Measurements from ENCODE around the gene OR2A5.

OR2A5 gene

DNA sequence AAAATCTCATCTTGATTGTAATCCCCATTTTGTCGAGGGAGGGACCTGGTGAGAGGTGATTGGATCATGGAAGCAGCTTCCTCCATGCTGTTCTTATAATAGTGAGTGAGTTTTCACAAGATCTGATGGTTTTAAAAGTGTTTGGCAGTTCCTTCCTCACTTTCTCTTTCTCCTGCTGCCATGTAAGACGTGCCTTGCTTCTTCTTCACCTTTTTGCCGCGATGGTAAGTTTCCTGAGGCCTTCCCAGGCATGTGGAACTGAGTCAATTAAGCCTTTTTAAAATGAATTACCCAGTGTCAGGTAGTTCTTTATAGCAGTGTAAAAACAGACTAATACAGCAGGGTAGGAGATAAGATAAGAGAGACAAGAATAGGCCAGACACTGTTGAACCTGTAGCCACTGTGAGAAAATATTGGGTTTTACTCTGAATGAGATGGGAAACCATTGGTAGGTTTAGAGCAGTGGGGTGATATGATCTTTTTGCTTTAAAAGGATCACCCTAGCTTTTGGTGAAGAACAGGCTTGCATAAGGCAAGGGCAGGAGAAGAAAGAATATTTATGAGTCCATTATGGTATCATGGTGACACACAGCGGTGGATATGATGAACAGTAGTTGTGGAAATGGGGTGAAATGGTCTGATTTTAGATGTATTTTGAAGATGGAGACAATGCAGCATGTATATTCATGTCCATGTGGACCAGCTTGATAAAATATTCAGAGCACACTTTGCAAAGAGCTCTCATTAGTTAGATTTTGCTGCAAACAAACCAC lies 37.1 kb upstream of the OR2A5 start:
- TF ChIP-seq, protein P1, sequence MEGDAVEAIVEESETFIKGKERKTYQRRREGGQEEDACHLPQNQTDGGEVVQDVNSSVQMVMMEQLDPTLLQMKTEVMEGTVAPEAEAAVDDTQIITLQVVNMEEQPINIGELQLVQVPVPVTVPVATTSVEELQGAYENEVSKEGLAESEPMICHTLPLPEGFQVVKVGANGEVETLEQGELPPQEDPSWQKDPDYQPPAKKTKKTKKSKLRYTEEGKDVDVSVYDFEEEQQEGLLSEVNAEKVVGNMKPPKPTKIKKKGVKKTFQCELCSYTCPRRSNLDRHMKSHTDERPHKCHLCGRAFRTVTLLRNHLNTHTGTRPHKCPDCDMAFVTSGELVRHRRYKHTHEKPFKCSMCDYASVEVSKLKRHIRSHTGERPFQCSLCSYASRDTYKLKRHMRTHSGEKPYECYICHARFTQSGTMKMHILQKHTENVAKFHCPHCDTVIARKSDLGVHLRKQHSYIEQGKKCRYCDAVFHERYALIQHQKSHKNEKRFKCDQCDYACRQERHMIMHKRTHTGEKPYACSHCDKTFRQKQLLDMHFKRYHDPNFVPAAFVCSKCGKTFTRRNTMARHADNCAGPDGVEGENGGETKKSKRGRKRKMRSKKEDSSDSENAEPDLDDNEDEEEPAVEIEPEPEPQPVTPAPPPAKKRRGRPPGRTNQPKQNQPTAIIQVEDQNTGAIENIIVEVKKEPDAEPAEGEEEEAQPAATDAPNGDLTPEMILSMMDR (conservative IDR thresholded peaks at IDR 0.05) = peak; percentile 41
- TF ChIP-seq ZFX (IDR thresholded peaks at IDR 0.05) = no peak
- no peak overlapping the region for H3K27ac ChIP-seq

DNA sequence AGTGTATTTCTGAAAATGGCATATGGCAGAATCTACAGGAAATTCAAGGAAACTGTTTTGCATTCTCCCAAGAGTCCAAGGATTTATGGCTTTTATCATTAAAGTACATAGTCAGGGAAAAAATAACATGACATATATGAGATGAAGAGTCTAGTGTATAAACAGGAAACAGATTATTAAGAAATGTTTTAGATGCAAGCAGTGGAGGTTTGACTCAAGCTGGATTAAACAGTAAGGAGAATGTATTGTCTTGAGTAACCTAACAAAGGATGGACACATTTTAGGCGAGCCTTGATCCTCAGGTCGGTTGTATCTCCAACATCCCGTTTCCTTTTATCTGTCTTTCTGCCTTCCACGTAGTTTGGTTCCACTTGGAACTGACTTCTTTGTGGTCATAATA lies 30.7 kb upstream of the OR2A5 start:
- no peak overlapping the region for H3K27ac ChIP-seq
- TF ChIP-seq, protein P1 (conservative IDR thresholded peaks at IDR 0.05) = no peak
- TF ChIP-seq ZFX (IDR thresholded peaks at IDR 0.05) = no peak

DNA sequence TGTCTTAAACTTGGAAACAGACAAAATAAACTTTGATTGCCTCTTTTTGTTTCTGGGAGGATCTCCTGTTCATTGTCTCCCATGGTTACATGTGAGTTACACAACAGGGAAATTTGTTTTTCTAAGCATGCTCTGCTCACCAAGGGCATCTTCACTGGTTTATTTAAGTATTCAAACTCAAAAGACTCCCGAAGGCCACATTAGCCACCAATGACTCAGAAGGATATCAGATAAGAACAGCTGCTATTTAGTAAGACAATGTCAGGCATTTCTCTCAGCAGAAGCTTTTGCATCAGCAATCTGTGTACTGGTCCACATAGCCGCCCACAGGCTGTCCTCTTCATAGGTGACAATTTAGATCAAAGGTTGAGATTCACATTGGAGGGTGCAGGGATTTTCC lies 29.3 kb upstream of the OR2A5 start:
- H3K27ac ChIP-seq = no peak overlapping the region
- TF ChIP-seq ZFX (IDR thresholded peaks at IDR 0.05) = no peak
- TF ChIP-seq, protein P1 (conservative IDR thresholded peaks at IDR 0.05) = no peak

DNA sequence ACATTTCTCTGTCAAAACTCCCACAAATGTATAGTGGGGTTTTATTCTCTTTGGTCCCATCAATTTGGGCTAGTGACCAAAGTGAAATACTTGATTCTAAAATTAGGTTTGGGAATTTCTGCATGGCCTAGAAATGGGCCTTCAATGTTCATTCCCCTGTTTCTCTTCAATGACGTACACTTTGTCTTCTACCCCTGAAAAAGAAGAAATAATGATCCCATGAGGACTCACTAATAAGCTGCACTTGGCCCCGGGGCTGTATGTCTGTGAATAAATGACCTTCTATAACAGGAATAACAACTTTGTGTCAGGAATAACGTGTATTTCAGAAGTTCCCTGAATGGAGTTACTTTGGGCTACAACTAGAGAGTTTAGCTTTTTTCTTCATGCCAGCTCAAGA lies 28.4 kb upstream of the OR2A5 start:
- TF ChIP-seq, protein P1 (conservative IDR thresholded peaks at IDR 0.05) = no peak
- no peak for TF ChIP-seq ZFX (IDR thresholded peaks at IDR 0.05)
- no peak overlapping the region for H3K27ac ChIP-seq

DNA sequence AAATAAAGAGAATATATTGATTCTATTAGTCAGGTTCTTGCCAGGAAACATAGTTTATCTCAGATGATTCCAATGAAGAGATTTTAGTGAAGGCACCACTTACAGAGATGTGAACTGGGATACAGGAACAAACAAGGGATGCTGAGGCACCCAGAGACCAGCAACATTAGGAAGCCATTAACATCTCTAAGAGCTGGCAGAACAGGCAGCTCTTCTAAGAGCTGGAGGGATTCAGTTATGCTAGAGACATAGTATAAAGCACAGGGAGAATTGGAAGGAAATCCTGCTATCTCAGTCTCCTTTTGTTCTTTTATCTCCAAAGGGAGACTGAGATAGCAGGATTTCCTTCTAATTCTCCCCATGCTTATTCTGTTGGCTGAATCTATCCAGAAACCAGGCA lies 26.6 kb upstream of the OR2A5 start:
- H3K27ac ChIP-seq = no peak overlapping the region
- TF ChIP-seq ZFX (IDR thresholded peaks at IDR 0.05) = no peak
- TF ChIP-seq, protein P1 (conservative IDR thresholded peaks at IDR 0.05) = no peak

DNA sequence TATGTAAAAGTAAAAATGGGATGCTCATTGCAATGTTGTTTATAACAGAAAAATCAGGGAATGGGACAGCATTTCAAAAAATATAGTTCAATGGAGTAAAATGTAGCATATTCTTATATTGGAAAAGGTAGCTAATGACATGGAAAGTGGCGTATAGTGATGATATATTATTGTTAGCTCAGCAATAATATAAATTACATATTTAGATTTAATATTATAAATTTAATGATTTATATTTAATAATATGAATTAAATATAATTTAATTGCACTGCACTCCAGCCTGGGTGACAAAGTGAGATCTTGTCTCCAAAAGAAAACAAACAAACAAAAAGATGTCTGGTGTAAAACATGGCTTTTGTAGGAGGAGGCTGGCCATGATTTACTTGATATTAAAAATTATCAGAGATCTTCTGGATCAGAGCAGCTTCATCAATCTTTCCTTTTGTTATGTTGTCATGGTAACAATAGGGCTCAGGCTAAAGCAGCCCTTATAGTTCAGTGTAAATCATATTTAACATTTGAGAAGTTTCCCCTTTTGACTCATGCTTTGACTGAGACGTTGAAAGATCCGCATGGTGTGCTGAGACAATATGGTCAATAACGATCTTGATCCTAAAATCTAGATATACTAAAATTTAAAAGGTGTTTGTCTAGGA lies 25.4 kb upstream of the OR2A5 start:
- TF ChIP-seq, protein P1 (conservative IDR thresholded peaks at IDR 0.05) = no peak
- no peak for TF ChIP-seq ZFX (IDR thresholded peaks at IDR 0.05)
- no peak overlapping the region for H3K27ac ChIP-seq

DNA sequence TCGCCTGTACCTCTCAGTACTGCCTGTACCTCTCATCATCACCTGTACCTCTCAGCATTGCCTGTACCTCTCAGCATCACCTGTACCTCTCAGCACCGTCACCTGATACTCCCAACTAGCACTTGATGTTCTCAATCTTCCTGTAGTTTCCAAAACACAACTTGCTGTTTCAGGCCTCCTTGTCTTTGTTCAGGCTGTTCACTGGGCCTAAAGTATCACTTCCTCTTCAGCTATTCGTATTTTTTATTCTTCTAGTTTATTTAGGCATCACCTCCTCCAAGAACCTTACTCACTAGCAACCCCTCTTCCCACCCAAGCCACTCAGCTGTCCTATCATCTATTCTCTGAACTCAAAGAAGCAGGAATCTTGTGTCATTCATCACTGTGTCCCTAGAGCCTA lies 24.5 kb upstream of the OR2A5 start:
- TF ChIP-seq, protein P1 (conservative IDR thresholded peaks at IDR 0.05) = no peak
- TF ChIP-seq ZFX (IDR thresholded peaks at IDR 0.05) = no peak

More for the DNA sequence above, 24.5 kb upstream of the OR2A5 start:
- no peak overlapping the region for H3K27ac ChIP-seq

Measured in C4-2B (cell line).